HG02943 (cell line): Measurements from ENCODE around the gene AZU1.
"Not testable (repeated sequence)": the region's sequence is repeated elsewhere in the genome, so short reads cannot be mapped to it uniquely, and the experiment has no call there.

ENCODE experiments used
- ATAC-seq: cut with Tn5 transposase; IDR thresholded peaks from one replicate; pipeline ENCODE4 v1.9.1; 2021; ENCODE audit warnings: mild to moderate bottlenecking, low read depth, moderate library complexity; ENCODE audit not compliant: unreplicated experiment

AZU1 gene

GRCh38 chr19:852136-853013 is 24.7 kb downstream of the AZU1 start, which contains the start of gene ELANE:
Gene ELANE, plus strand, starts transcription at chr19:852303. Its CDS starts 26 bp downstream, at chr19:852329.
- ATAC-seq, result no peak

GRCh38 chr19:853014-853585 is 25.5 kb downstream of the AZU1 start:
- no peak for ATAC-seq

- ATAC-seq, result not testable (repeated sequence)
These were observed 26.1 kb downstream of the AZU1 start for GRCh38 chr19:853614-854220.

- no peak for ATAC-seq
These were observed 26.9 kb downstream of the AZU1 start for GRCh38 chr19:854549-854948.

GRCh38 chr19:855142-855541 is 27.5 kb downstream of the AZU1 start:
- ATAC-seq, result no peak

GRCh38 chr19:855566-856120 is 28.0 kb downstream of the AZU1 start:
- ATAC-seq, result no peak

- no peak for ATAC-seq
These were observed 30.6 kb downstream of the AZU1 start for GRCh38 chr19:858284-858683.

GRCh38 chr19:858868-859843 is 31.5 kb downstream of the AZU1 start, which contains the start of gene CFD:
Gene CFD, plus strand, starts transcription at chr19:859664. Its CDS starts 26 bp downstream, at chr19:859690.
- no peak for ATAC-seq

- no peak for ATAC-seq
These were observed 33.6 kb downstream of the AZU1 start for GRCh38 chr19:861141-861755.

- ATAC-seq, result no peak
These were observed 34.3 kb downstream of the AZU1 start for GRCh38 chr19:861756-862580.

GRCh38 chr19:862581-863314 is 35.1 kb downstream of the AZU1 start:
- ATAC-seq, result no peak

GRCh38 chr19:863315-863620 is 35.6 kb downstream of the AZU1 start:
- no peak for ATAC-seq

GRCh38 chr19:866769-867300 is 39.2 kb downstream of the AZU1 start:
- no peak for ATAC-seq

- no peak for ATAC-seq
These were observed 39.7 kb downstream of the AZU1 start for GRCh38 chr19:867301-867793.

GRCh38 chr19:867855-868457 is 40.3 kb downstream of the AZU1 start:
- no peak for ATAC-seq

GRCh38 chr19:868458-869244 is 41.0 kb downstream of the AZU1 start:
- no peak for ATAC-seq
